IMR-90 (cell line): ENCODE data around the gene C3AR1. TPM values are rescaled to one million over a fixed set of nuclear protein-coding genes. Genes with fewer than 3 reads are reported as not detected.

Experiments
- ATAC-seq: fragments of 200-7000 bp; cut with Tn5 transposase; 2 replicates; pipeline ENCODE4 v1.9.1; 2020; ENCODE audit warnings: low read depth, mild to moderate bottlenecking, moderate library complexity
- BruUV-seq: library from RNA; stranded (reverse); fragments of 400-500 nt; replicated peaks from 2 replicates; lab custom pipeline; 2021; lab: Mats Ljungman, UMichigan
- CTCF ChIA-PET: fragments of 300-600 bp; formaldehyde crosslinking; extraction: SDS; loops from one replicate; lab custom pipeline; 2021; ENCODE audit warnings: antibody characterized with exemption; lab: Yijun Ruan, JAX
- POLR2A ChIA-PET: fragments of 300-600 bp; sonication (Branson Sonifier 250); formaldehyde crosslinking; loops from one replicate; lab custom pipeline; 2022; ENCODE audit warnings: antibody characterized with exemption; ENCODE audit not compliant: unreplicated experiment; lab: Charles Lee
- DNase-seq: peaks from one replicate; pipeline ENCODE4 v3.0.0; 2013
- H2AFZ ChIP-seq: replicated peaks from 2 replicates; pipeline ENCODE3; 2013; ENCODE audit warnings: low read length, mild to moderate bottlenecking; ENCODE audit not compliant: poor library complexity
- H2AK5ac ChIP-seq: 2 replicates; pipeline ENCODE4 v1.6.1; 2013; ENCODE audit warnings: low read depth, low read length, inconsistent platforms
- H2AK9ac ChIP-seq: replicated peaks from 2 replicates; pipeline ENCODE3; 2013; ENCODE audit warnings: mild to moderate bottlenecking, low read depth, low read length, moderate library complexity; ENCODE audit not compliant: poor library complexity
- H2BK120ac ChIP-seq: 2 replicates; pipeline ENCODE4 v1.6.1; 2013; ENCODE audit warnings: low read depth, low read length, inconsistent platforms
- H2BK15ac ChIP-seq: 3 replicates; pipeline ENCODE4 v1.6.1; 2013; ENCODE audit warnings: low read depth, low read length, inconsistent platforms
- H2BK20ac ChIP-seq: 2 replicates; pipeline ENCODE4 v1.6.1; 2013; ENCODE audit warnings: low read depth, mild to moderate bottlenecking, inconsistent platforms, low read length, moderate library complexity
- H2BK5ac ChIP-seq: 2 replicates; pipeline ENCODE4 v1.6.1; 2013; ENCODE audit warnings: mild to moderate bottlenecking, low read depth, low read length, inconsistent platforms; ENCODE audit not compliant: poor library complexity, severe bottlenecking
- H3K14ac ChIP-seq: replicated peaks from 2 replicates; pipeline ENCODE4 v1.6.1; 2013; ENCODE audit warnings: low read depth, low read length, inconsistent platforms
- H3K18ac ChIP-seq: 2 replicates; pipeline ENCODE4 v1.6.1; 2013; ENCODE audit warnings: low read depth, low read length, control low read depth
- H3K23ac ChIP-seq: 2 replicates; pipeline ENCODE4 v1.6.1; 2013; ENCODE audit warnings: low read depth, low read length, inconsistent platforms
- H3K27ac ChIP-seq: 2 replicates; pipeline ENCODE4 v1.5.1; 2013; ENCODE audit warnings: mild to moderate bottlenecking, control low read depth, low read length; ENCODE audit not compliant: insufficient read depth
- H3K27me3 ChIP-seq: 2 replicates; pipeline ENCODE4 v1.6.1; 2013; ENCODE audit warnings: low read length; ENCODE audit not compliant: control insufficient read depth, insufficient read depth
- H3K36me3 ChIP-seq: 2 replicates; pipeline ENCODE4 v1.6.1; 2013; ENCODE audit warnings: low read length, mixed read lengths; ENCODE audit not compliant: control insufficient read depth, insufficient read depth
- H3K4ac ChIP-seq: 2 replicates; pipeline ENCODE4 v1.6.1; 2013; ENCODE audit warnings: low read depth, low read length, inconsistent platforms
- H3K4me1 ChIP-seq: 2 replicates; pipeline ENCODE4 v1.6.1; 2013; ENCODE audit warnings: low read length, mixed read lengths; ENCODE audit not compliant: control insufficient read depth, insufficient read depth
- H3K4me2 ChIP-seq: 2 replicates; pipeline ENCODE4 v1.6.1; 2013; ENCODE audit warnings: low read depth, mild to moderate bottlenecking, control low read depth, low read length, moderate library complexity
- H3K4me3 ChIP-seq: 2 replicates; pipeline ENCODE4 v1.5.1; 2013; ENCODE audit warnings: low read depth, mild to moderate bottlenecking, control low read depth, low read length, moderate library complexity; ENCODE audit not compliant: insufficient read depth
- H3K56ac ChIP-seq: 2 replicates; pipeline ENCODE4 v1.6.1; 2013; ENCODE audit warnings: low read length, inconsistent platforms; ENCODE audit not compliant: insufficient read depth; ENCODE audit errors: extremely low read depth
- H3K79me1 ChIP-seq, 2 experiments: 2 replicates each; pipeline ENCODE4 v1.6.1; 2013; ENCODE audit warnings: low read length in 2 of 2, inconsistent platforms in 1 of 2, low read depth in 1 of 2
- H3K9ac ChIP-seq: 2 replicates; pipeline ENCODE4 v1.6.1; 2013; ENCODE audit warnings: low read depth, low read length, control low read depth
- H3K9me1 ChIP-seq: 2 replicates; pipeline ENCODE4 v1.6.1; 2013; ENCODE audit warnings: low read length, inconsistent platforms; ENCODE audit not compliant: insufficient read depth
- H3K9me3 ChIP-seq: 2 replicates; pipeline ENCODE4 v1.6.1; 2013; ENCODE audit warnings: low read length; ENCODE audit not compliant: control insufficient read depth, insufficient read depth
- H4K20me1 ChIP-seq: 2 replicates; pipeline ENCODE4 v1.6.1; 2013; ENCODE audit warnings: low read length, inconsistent platforms; ENCODE audit not compliant: insufficient read depth
- H4K5ac ChIP-seq: 2 replicates; pipeline ENCODE4 v1.6.1; 2013; ENCODE audit warnings: mild to moderate bottlenecking, low read depth, low read length, control low read depth
- H4K8ac ChIP-seq, 2 experiments: 2 replicates each; pipeline ENCODE4 v1.6.1; 2013; ENCODE audit warnings: low read depth in 2 of 2, low read length in 2 of 2, control low read depth in 1 of 2, inconsistent platforms in 1 of 2
- H4K91ac ChIP-seq: 2 replicates; pipeline ENCODE4 v1.6.1; 2013; ENCODE audit warnings: low read depth, low read length, inconsistent platforms; ENCODE audit not compliant: insufficient read depth
- BHLHE40 ChIP-seq: fragments of 150-350 bp; IDR thresholded peaks from 2 replicates; pipeline ENCODE4 v1.6.1; 2016; ENCODE audit warnings: mild to moderate bottlenecking, low read depth, low read length
- CEBPB ChIP-seq: IDR thresholded peaks from 2 replicates; pipeline ENCODE4 v1.6.1; 2012; ENCODE audit warnings: low read depth, low read length, improper control_type of control experiment
- CHD1 ChIP-seq: IDR thresholded peaks from 2 replicates; pipeline ENCODE4 v1.6.1; 2012; ENCODE audit warnings: low read depth, low read length, improper control_type of control experiment
- CTCF ChIP-seq: conservative IDR thresholded peaks from 2 replicates; pipeline ENCODE4 v1.5.1; 2012; ENCODE audit warnings: mild to moderate bottlenecking, low read depth, low read length, improper control_type of control experiment
- FOS ChIP-seq: fragments of 150-350 bp; IDR thresholded peaks from 2 replicates; pipeline ENCODE4 v1.6.1; 2016; ENCODE audit warnings: low read depth, low read length
- MAFK ChIP-seq: IDR thresholded peaks from 2 replicates; pipeline ENCODE4 v1.6.1; 2012; ENCODE audit warnings: low read depth, low read length, improper control_type of control experiment
- MAZ ChIP-seq: IDR thresholded peaks from 2 replicates; pipeline ENCODE4 v1.6.1; 2012; ENCODE audit warnings: low read depth, mild to moderate bottlenecking, low read length, improper control_type of control experiment, moderate library complexity, borderline replicate concordance
- MXI1 ChIP-seq: IDR thresholded peaks from 2 replicates; pipeline ENCODE4 v1.6.1; 2012; ENCODE audit warnings: low read depth, mild to moderate bottlenecking, low read length, moderate library complexity, borderline replicate concordance
- NFE2L2 ChIP-seq: fragments of 150-350 bp; IDR thresholded peaks from 2 replicates; pipeline ENCODE4 v1.6.1; 2016; ENCODE audit warnings: low read depth, mild to moderate bottlenecking, low read length
- POLR2A ChIP-seq: IDR thresholded peaks from 2 replicates; pipeline ENCODE4 v1.6.1; 2012; ENCODE audit warnings: mild to moderate bottlenecking, low read depth, low read length
- RAD21 ChIP-seq: IDR thresholded peaks from 2 replicates; pipeline ENCODE4 v1.6.1; 2012; ENCODE audit warnings: low read length, improper control_type of control experiment
- RCOR1 ChIP-seq: IDR thresholded peaks from 2 replicates; pipeline ENCODE4 v1.6.1; 2012; ENCODE audit warnings: mild to moderate bottlenecking, low read length, improper control_type of control experiment; ENCODE audit not compliant: insufficient replicate concordance
- RFX5 ChIP-seq: IDR thresholded peaks from 2 replicates; pipeline ENCODE4 v1.8.0; 2012; ENCODE audit warnings: low read depth, mild to moderate bottlenecking, low read length, moderate library complexity
- SMC3 ChIP-seq: fragments of 150-350 bp; IDR thresholded peaks from 2 replicates; pipeline ENCODE4 v1.6.1; 2016; ENCODE audit warnings: low read depth, mild to moderate bottlenecking, antibody characterized with exemption, low read length, moderate library complexity
- USF2 ChIP-seq: fragments of 150-350 bp; IDR thresholded peaks from 2 replicates; pipeline ENCODE4 v1.6.1; 2017; ENCODE audit warnings: mild to moderate bottlenecking, antibody characterized with exemption, low read length, low read depth
- WGBS, 2 experiments: methylation state at CpG; one replicate each; pipeline versions ENCODE4 v1.1.5 to v1.1.7; 2013; ENCODE audit warnings: missing lambda C conversion rate in 2 of 2; ENCODE audit not compliant: insufficient read length in 1 of 2; ENCODE audit errors: extremely low coverage in 2 of 2; 5-methylcytosine and 5-hydroxymethylcytosine counted together
- dilution Hi-C: fragments of 300-500 bp; cut with HindIII; formaldehyde crosslinking; loops from one replicate; pipeline ENCODE4 v1.14.3; 2018; ENCODE audit warnings: low sequenced_read_pairs; ENCODE audit not compliant: unreplicated experiment
- in situ Hi-C: fragments of 300-500 bp; cut with MboI; formaldehyde crosslinking; loops from 3 replicates; pipeline ENCODE4 v1.14.3; 2019; ENCODE audit warnings: low sequenced_read_pairs, inconsistent platforms, mixed read lengths
- intact Hi-C: fragments of 100-400 bp; cut with micrococcal nuclease; formaldehyde crosslinking; loops from 2 replicates; pipeline ENCODE4 v1.10.0; 2022
- polyA plus RNA-seq, 3 experiments: library from polyadenylated mRNA; depleted of rRNA; stranded (reverse); fragments of >200 nt; gene quantifications; 2 replicates each; pipeline ENCODE4 v1.2.3, GENCODE V29; 2012; ENCODE audit warnings: low replicate concordance in 1 of 3
- total RNA-seq: library from RNA; depleted of rRNA; stranded (reverse); fragments of >200 nt; gene quantifications from 2 replicates; pipeline ENCODE4 v1.2.3, GENCODE V29; 2012
- TF ChIP-seq, protein P1 (sequence below): fragments of 150-350 bp; IDR thresholded peaks from 2 replicates; pipeline ENCODE4 v1.6.1; 2016; ENCODE audit warnings: low read depth, mild to moderate bottlenecking, low read length, moderate library complexity, borderline replicate concordance

The C3AR1 gene
- total and polyA plus RNA-seq, 2 of the 4 experiments (the other 2 are of a cell fraction), result 0.31 to 0.36 TPM

- POLR2A ChIA-PET, result no interaction called here
- in situ Hi-C loops, result no loop called here
- no peak overlapping the region for H2BK120ac ChIP-seq
- H2BK15ac ChIP-seq, result no peak overlapping the region
- no peak for ATAC-seq
- no peaks in the 10 kb centered on the region for H4K20me1 ChIP-seq
- no peak overlapping the region for H3K9ac ChIP-seq
- H3K9me1 ChIP-seq, result 0 out of 2 replicates have a peak, but pooled peaks cover 3% of the 10 kb centered on the region
- peaks cover 33% of the 10 kb centered on the region for H3K36me3 ChIP-seq
- TF ChIP-seq MXI1 (no peak), BHLHE40 (no peak), SMC3 (no peak), POLR2A (no peak), CHD1 (no peak), RFX5 (no peak), MAZ (no peak), MAFK (no peak), RCOR1 (no peak), NFE2L2 (no peak), CTCF (no peak), RAD21 (no peak), FOS (no peak), USF2 (no peak), CEBPB (no peak)
- TF ChIP-seq, protein P1, sequence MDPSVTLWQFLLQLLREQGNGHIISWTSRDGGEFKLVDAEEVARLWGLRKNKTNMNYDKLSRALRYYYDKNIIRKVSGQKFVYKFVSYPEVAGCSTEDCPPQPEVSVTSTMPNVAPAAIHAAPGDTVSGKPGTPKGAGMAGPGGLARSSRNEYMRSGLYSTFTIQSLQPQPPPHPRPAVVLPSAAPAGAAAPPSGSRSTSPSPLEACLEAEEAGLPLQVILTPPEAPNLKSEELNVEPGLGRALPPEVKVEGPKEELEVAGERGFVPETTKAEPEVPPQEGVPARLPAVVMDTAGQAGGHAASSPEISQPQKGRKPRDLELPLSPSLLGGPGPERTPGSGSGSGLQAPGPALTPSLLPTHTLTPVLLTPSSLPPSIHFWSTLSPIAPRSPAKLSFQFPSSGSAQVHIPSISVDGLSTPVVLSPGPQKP, result no peak
- H3K4me2 ChIP-seq, result no peak overlapping the region
- WGBS, 2 experiments, result no CpG with 5 or more reads among the region's 5 CpGs
- H3K14ac ChIP-seq, result no peak overlapping the region
- no peak overlapping the region for H3K23ac ChIP-seq
- no peak for DNase-seq
- no peak overlapping the region for H2BK5ac ChIP-seq
- no peak overlapping the region for H2BK20ac ChIP-seq
- no peak overlapping the region for H4K91ac ChIP-seq
- intact Hi-C loops, result no loop called here
- no peak overlapping the region for H3K4me3 ChIP-seq
- H4K5ac ChIP-seq, result no peak overlapping the region
- no peaks in the 10 kb centered on the region for H3K9me3 ChIP-seq
- H3K27ac ChIP-seq, result no peak overlapping the region
- no peaks in the 10 kb centered on the region for H3K27me3 ChIP-seq
- no peak overlapping the region for H3K4ac ChIP-seq
- H2AFZ ChIP-seq, result no peak overlapping the region
- no TSS peak for BruUV-seq
- H3K18ac ChIP-seq, result no peak overlapping the region
- no peaks in the 10 kb centered on the region for H3K4me1 ChIP-seq
- dilution Hi-C loops, result no loop called here
- no peak overlapping the region for H4K8ac ChIP-seq
- peaks cover 8 to 32% of the 10 kb centered on the region in 2 experiments for H3K79me1 ChIP-seq
- CTCF ChIA-PET, result no interaction called here
- no peak overlapping the region for H2AK5ac ChIP-seq
- H3K56ac ChIP-seq, result no peak overlapping the region
- no peak overlapping the region for H2AK9ac ChIP-seq
These were observed 23.6 kb upstream of the C3AR1 start for GRCh38 chr12:8089716-8090115.
